Breast epithelium (tissue), 4 donors: ENCODE measurements around the gene IL22RA2. TPM values are rescaled to one million over a fixed set of nuclear protein-coding genes. Genes with fewer than 3 reads are reported as not detected.
A peak's percentile ranks its signal among the peaks of the same experiment; 100 is the strongest.

ENCODE experiments used
- DNase-seq, 2 donors: peaks; one replicate each; pipeline ENCODE4 v3.0.0-alpha.2; 2019; ENCODE audit warnings: low spot score in 2 of 2
- H3K27ac ChIP-seq, 2 donors: fragments of 200-600 bp; sonication (generic) in 1 of 2; one replicate each; pipeline ENCODE4 v1.5.1; 2016 to 2019; ENCODE audit warnings: mild to moderate bottlenecking in 1 of 2
- H3K27me3 ChIP-seq, 2 donors: fragments of 200-600 bp; sonication (generic) in 1 of 2; one replicate each; pipeline versions ENCODE4 v1.5.1 to v1.6.0; 2017 to 2019; ENCODE audit warnings: control low read depth in 1 of 2, mild to moderate bottlenecking in 1 of 2
- H3K36me3 ChIP-seq: fragments of 200-600 bp; one replicate; pipeline ENCODE4 v1.5.1; 2019
- H3K4me1 ChIP-seq, 2 donors: fragments of 200-600 bp; sonication (generic); one replicate each; pipeline ENCODE4 v1.5.1; 2016 to 2019; ENCODE audit warnings: control low read depth in 1 of 2
- H3K4me3 ChIP-seq, 3 donors: fragments of 200-600 bp; sonication (generic); 1 replicate in 2 of 3; 2 replicates in 1 of 3; pipeline ENCODE4 v1.5.1; 2016 to 2019; ENCODE audit warnings: mild to moderate bottlenecking in 3 of 3, moderate library complexity in 2 of 3
- H3K9me3 ChIP-seq, 2 donors: fragments of 200-600 bp; sonication (generic) in 1 of 2; one replicate each; pipeline ENCODE4 v1.5.1; 2016 to 2019; ENCODE audit warnings: control low read depth in 1 of 2
- CTCF ChIP-seq, 3 donors: fragments of 450-650 bp; IDR thresholded peaks; one replicate each; pipeline ENCODE4 v1.5.1; 2016 to 2017; ENCODE audit warnings: antibody characterized with exemption in 3 of 3, mild to moderate bottlenecking in 3 of 3, moderate library complexity in 3 of 3
- POLR2A ChIP-seq: fragments of 450-650 bp; IDR thresholded peaks from one replicate; pipeline ENCODE4 v1.6.1; 2016; ENCODE audit warnings: antibody characterized with exemption, mild to moderate bottlenecking, moderate library complexity
- POLR2AphosphoS5 ChIP-seq, 3 donors: sonication (generic); formaldehyde crosslinking; IDR thresholded peaks; one replicate each; pipeline ENCODE4 v1.6.1; 2017; ENCODE audit warnings: antibody characterized with exemption in 3 of 3
- intact Hi-C: fragments of 100-400 bp; cut with DNase I; formaldehyde crosslinking; loops from one replicate; pipeline ENCODE4 v1.15.1; 2023; ENCODE audit warnings: low total_unique reads
- total RNA-seq, 3 donors: library from RNA; depleted of rRNA; stranded (reverse); fragments of >200 nt; gene quantifications; one replicate each; pipeline ENCODE4 v1.1.0, GENCODE V29; 2016

The IL22RA2 gene
- total RNA-seq, 3 donors from 2014 or later = 0.15 TPM; not detected in 2

GRCh38 chr6:137197684-137198645 is 24.5 kb upstream of the IL22RA2 start:
- Histone ChIP-seq H3K27ac (no peak overlapping the region), H3K4me1 (no peaks in the 10 kb centered on the region), H3K27me3 (no peaks in the 10 kb centered on the region), H3K4me3 (no peak overlapping the region), H3K36me3 (peaks cover 4% of the 10 kb centered on the region), H3K9me3 (no peaks in the 10 kb centered on the region)
- intact Hi-C loops = no loop called here
- TF ChIP-seq CTCF (IDR thresholded peaks at IDR 0.05) (no peak), POLR2A (no peak), POLR2AphosphoS5 (IDR thresholded peaks at IDR 0.05) (no peak)
- no peak for DNase-seq

GRCh38 chr6:137193256-137194070 is 20.0 kb upstream of the IL22RA2 start:
- H3K27me3 ChIP-seq = no peaks in the 10 kb centered on the region
- H3K9me3 ChIP-seq = no peaks in the 10 kb centered on the region
- no peak overlapping the region for H3K4me3 ChIP-seq
- peaks cover 4% of the 10 kb centered on the region for H3K36me3 ChIP-seq
- H3K27ac ChIP-seq = no peak overlapping the region
- H3K4me1 ChIP-seq = no peaks in the 10 kb centered on the region
- intact Hi-C loops = no loop called here
- no peak for TF ChIP-seq POLR2A
- TF ChIP-seq CTCF (IDR thresholded peaks at IDR 0.05) = no peak
- TF ChIP-seq POLR2AphosphoS5 (IDR thresholded peaks at IDR 0.05) = no peak
- no peak for DNase-seq

GRCh38 chr6:137192821-137193220 is 19.4 kb upstream of the IL22RA2 start:
- Histone ChIP-seq H3K4me3 (no peak overlapping the region), H3K36me3 (peaks cover 4% of the 10 kb centered on the region), H3K9me3 (no peaks in the 10 kb centered on the region), H3K27ac (no peak overlapping the region), H3K27me3 (no peaks in the 10 kb centered on the region), H3K4me1 (no peaks in the 10 kb centered on the region)
- no peak for DNase-seq
- TF ChIP-seq POLR2AphosphoS5 (IDR thresholded peaks at IDR 0.05) (no peak), POLR2A (no peak)
- intact Hi-C loops = no loop called here

GRCh38 chr6:137191670-137192069 is 18.2 kb upstream of the IL22RA2 start:
- Histone ChIP-seq H3K9me3 (no peaks in the 10 kb centered on the region), H3K27ac (peak overlapping the region in 1 of 2 donors; percentile 64), H3K36me3 (no peaks in the 10 kb centered on the region), H3K27me3 (no peaks in the 10 kb centered on the region), H3K4me3 (no peak overlapping the region), H3K4me1 (no peaks in the 10 kb centered on the region)
- TF ChIP-seq POLR2A (no peak), CTCF (IDR thresholded peaks at IDR 0.05) (no peak), POLR2AphosphoS5 (IDR thresholded peaks at IDR 0.05) (no peak)
- intact Hi-C loops = no loop called here
- no peak for DNase-seq

- Histone ChIP-seq H3K4me3 (no peak overlapping the region), H3K36me3 (no peaks in the 10 kb centered on the region), H3K27ac (peak overlapping the region; percentile 29 to 64), H3K9me3 (no peaks in the 10 kb centered on the region), H3K4me1 (no peaks in the 10 kb centered on the region), H3K27me3 (no peaks in the 10 kb centered on the region)
- intact Hi-C loops = no loop called here
- no peak for TF ChIP-seq CTCF (IDR thresholded peaks at IDR 0.05)
- no peak for TF ChIP-seq POLR2A
- TF ChIP-seq POLR2AphosphoS5 (IDR thresholded peaks at IDR 0.05) = no peak
- no peak for DNase-seq
Measured at GRCh38 chr6:137191236-137191635, 17.8 kb upstream of the IL22RA2 start.
